Daoy (cell line): ENCODE results near the gene PBX1. TPM values are rescaled to one million over a fixed set of nuclear protein-coding genes. Genes with fewer than 3 reads are reported as not detected.

Experiments used
- DNase-seq: peaks from one replicate; pipeline ENCODE4 v3.0.0-alpha.2; 2015; ENCODE audit warnings: low read depth
- total RNA-seq: library from RNA; depleted of rRNA; stranded (reverse); fragments of >200 nt; shearing (Covaris generic); gene quantifications from 2 replicates; pipeline ENCODE4 v1.2.3, GENCODE V29; 2014

The PBX1 gene
- total RNA-seq, 1 experiment from 2014 or later: 16.2 TPM

DNA sequence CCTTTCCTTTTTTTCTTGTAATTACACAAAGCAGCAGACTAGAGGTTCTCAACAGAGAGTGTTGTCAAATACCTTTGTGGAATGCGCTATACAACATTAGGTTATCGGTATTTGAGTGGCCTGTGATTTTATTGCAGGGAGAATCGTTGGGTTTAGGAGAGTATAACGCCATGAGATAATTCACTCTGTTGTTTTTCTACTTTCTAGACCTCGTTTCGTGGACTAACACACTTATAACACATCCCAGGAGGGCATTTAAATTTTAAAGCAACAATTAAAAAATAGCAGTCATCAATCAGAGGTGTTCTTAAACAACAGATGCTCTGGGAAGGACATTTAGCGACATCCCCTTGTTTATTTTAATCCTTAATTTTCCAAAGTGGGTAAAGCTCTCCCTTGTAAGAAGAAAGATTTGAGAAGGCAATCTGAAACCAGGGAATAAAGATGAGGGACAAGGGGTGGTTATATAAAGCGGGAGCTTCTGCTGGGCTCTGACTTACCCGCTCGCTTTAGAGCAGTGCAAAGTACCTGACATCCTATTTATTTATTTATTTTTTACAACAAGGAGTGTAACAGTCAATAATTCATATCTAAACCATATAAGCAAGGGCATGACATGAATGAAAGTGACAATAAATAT is 4.9 kb downstream of the PBX1 start:
- DNase-seq: no peak

DNA sequence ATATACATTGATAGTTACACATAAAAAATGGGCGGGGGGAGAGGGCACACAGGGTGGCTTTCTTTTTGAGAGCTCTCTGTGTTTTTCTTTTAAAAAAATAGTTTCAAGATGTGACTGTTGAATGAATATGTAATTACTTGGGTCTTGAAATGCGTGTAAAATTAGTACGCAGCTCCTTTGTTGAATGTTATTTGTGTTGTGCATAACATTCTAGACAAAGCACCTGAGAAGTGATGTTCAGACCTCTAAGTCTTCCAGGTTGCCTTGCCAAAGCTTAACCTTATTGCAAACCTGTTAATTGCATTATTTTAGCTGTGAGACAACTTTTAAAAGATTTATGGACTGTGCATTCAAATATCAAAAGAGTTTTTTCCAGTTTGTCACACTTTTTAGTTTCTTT is 5.4 kb downstream of the PBX1 start:
- DNase-seq: no peak

DNA sequence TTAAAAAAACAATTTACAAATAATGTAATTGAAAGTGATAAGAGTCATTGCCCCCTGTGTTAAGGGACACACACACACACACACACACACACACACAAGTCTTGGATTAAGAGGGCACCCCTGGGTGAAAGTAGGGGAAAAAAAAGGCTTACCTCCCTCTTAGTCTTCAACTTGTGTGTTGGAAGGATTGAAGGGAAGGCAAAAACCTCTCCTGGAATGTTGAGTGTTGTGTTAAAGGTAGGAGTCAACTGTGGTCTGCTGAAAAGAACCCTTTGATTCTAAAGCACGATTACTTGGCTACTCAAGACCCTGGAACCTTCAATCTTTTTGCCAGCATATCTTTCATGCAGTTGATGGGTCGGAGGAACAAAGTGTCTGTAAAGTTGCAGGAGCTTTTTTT is 6.4 kb downstream of the PBX1 start:
- DNase-seq: no peak

DNA sequence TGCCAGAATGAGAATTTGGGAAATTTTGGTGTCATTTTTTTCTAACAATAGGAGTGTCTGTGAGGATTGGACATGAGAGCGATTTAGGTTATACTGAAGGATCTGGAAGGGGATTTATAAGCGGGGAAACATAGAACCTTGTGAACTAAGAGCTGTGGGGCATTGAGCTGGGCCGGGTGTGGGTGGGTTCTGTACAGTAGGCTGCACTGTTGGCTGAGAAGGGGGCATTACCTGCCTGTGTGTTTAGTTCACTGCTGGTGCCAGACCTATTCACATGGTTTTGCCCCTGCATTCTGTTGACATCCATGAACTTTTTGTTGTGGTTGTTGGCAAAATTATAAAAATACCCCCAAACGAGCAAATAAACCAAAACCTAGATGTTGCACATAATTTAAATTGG is 8.8 kb downstream of the PBX1 start:
- no peak for DNase-seq

DNA sequence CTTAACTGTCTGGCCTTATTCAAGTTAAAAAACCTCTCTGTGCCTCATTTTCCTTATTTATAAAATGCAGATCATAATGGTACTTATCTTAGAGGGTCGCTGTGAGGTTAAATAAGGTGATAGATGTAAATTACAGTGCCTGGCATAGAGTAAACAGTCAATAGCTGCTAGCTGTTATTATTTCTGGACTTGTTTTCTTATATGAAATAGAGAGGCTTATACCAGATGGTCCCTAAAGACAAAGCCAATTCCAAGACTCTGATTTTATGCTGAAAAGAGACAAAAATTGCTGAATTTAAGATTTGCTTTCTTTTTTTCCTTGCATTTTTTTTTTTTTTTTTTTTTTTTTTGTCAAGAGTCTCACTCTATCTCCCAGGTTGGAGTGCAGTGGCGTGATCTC is 10.3 kb downstream of the PBX1 start:
- no peak for DNase-seq

DNA sequence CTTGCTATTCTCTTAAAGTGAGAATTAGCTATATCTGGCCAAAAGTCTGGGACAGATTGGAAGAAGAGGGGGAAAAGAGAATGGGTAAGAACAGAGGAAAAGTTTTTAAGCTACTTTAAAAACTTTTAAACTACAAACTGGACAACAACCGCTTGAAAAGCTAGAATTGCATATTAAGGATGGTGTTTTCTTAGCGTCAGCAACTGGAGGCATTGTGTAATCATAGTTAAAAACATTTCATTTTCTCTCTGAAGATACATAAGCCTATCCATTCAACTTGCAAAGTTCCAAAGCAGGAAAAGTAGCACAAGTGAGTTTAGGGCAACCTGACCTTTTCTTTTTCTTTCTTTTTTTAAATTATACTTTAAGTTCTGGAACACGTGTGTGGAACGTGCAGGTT is 10.9 kb downstream of the PBX1 start:
- no peak for DNase-seq

DNA sequence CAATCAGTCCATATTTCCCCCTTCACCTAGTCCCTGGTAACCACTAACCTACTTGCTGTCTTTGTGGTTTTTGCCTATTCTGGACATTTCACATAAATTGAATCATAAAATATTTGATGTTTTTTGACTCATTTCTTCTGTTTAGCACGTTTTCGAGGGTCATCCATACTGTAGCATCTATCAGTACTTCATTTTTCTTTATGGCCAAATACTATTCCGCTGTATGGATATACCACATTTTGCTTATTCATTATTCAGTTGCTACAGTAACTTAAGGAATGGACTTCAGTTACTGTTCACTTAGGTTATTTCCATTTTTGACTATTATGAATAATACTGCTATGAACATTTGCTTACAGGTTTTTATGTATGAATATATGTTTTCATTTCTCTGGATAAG is 12.3 kb downstream of the PBX1 start:
- DNase-seq: no peak

DNA sequence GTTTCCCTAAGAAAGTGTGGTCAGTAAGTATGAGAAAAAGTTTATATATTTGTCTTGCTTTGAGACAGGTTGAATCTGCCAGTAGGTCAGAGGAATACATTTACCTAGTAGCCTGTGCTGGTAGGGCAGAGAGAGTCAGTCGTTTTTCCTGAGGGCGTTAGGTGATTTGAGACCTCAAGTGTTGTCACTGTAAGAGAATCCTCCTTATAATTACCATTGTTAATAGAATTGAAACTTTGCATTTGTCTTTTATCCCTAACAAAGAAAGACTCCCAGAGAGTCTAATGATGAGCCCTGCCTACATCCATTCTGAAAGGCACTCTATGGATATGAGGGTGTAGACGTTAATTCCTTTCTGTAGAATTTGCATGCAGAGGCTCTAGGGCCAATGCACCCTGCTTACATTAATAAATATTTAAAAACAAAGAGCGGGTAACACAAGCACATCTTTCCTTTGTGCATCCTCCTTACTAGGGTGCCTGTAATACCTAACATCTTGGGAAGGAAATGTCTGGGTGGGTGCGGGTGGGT is 16.4 kb downstream of the PBX1 start:
- no peak for DNase-seq

DNA sequence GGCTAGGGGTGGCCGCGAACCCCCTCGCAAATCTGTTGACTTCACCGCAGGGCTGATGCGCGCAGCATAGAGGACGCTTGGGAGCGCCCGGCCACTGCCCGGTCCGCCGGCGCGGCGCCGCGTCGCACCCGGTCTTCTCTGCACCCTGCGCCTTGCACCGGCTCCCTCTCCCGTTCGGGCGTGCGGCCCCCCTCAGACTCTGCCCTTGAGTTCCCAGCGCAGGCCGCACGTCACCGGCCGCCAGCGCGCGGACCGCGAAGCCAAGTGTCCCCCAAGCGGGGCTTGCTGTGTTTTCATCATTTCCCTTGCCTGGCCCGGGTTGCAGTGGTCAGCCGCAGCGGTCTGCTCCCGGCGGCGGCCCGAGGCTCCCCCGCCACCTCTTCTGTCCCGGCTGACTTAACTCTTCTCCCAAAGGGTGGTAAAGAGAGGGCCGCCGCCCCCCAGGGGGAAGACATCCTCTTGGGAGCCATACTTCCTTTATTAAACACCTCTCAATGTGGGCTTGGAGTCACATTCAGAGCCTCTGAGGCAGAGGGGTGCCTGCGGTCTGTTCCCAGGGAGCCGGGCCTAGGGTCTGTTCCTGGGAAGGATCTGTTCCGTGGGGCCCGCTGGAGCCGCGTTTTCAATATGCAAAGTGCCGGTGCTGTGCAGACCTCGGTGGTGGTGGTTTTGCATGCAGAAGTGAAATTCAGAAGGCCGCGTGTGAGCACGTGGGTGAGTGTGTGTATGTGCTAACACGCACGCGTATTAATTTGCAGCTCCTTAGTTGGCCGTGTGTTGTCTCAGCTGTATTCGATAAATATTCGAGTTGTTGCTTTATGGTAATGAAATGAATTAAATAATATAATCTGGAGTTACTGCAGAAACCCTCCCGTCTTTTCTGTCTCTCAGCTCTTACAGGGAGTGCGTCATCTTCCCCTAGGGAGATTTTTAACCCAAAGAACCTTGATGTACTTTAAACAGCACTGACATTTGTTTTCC is 17.6 kb downstream of the PBX1 start:
- peak; percentile 17 for DNase-seq

DNA sequence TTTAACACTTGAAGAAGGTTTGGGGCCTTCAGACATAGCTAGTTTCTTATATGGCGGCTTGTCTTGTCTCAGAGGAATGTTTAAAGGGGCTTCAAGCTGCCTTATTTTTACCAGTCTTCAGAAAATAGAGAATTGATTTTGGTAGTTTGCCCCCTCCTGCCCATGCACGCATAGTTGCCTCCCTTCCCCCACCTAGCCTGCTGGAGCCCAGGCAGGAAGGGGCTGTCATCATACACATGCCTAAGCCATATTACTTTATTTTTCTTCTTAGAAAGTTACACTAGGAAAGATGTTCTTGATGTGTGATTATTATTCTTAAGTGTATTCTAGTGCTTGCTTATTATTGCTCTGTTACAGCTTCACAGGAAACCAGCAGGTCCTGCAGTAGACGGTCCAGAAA is 18.3 kb downstream of the PBX1 start:
- DNase-seq: no peak

DNA sequence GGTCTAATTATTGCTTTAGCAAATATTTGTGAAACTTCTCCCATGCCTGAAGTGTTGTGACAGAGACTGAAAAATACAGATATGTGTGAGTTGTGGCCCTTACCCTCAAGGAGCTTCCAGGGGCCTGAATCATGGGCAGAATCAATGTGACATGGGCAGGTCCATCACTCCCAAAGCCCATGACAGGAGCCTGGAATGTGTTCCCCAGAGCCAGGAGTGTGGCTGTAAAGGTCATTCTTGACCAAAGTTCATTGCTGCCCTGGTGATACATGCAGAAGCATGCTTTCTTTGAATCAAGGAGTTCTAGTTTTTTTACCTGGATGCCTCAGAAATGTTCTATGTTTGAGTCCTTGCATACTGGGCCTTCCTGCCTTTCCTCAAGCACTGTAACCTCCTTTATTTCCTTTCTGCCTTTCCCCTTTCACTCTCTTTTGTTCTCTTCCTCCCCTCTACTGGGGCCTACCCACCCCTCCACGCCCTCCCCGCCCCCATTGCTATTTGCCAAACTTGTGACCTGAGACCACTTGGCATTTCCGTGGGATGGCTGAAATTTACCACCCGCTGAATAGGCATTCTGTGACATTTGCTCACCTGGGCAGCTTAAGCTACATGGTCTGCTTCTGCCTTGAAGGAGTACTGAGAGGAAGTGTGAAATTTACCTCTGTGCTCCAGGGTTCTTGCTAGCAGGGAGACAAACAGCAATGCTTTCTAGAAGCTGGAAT is 19.7 kb downstream of the PBX1 start:
- no peak for DNase-seq

DNA sequence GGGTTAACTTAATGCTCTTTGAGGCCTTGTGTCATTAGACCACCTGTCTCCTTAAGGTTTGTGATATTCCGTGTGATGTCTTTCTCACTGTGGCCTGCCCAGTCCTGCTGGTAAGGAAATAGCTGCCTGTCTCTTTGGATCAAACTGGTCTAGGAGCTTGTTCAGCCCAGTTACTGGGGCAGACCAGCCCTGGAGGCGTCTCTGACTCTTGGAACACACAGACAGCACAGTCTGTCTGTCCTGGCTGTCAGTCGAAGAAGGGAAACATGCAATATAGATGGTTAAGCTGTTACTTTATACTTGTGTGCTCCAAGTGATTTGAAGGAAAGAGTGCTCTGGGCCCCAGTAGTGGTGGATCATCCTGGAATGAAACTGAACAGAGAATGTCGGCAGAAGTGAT is 20.4 kb downstream of the PBX1 start:
- no peak for DNase-seq

DNA sequence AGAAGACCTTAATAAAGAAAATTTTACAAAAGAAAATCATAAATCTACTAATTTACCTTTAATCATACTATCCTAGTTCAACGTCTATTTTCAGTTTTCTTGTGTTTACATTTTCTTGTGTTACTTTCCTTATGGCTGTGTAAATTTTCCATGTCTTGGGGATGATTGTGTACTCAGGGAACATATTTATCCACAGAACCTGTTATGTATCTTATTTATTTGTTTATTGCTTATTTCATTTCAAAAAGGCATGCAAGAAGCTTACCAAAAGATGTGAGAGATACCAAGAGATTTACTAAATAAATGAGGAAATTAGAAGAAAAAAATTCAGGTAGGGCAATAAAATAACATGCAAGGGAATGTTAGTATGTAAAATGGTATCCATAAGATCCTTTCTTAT is 22.8 kb downstream of the PBX1 start:
- no peak for DNase-seq

DNA sequence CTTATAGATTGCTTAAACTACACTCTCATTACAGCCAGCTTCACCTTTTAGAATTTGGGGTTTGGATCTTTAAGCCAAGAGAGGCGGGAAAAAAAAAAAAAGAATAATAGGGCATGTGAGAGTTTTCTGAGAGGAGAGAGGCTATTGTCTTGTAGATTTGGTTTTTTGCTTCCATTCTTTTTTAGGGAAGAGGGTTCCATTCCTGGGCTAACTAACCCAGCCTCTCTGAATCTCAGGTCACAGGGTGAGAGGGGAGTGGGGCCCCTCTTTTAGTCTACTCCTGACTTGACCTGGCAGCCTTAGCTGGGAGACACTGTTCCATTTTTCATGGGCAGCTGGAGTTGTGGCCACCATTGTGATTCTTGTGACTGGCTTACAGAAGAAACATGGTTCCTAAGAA is 24.2 kb downstream of the PBX1 start:
- DNase-seq: no peak

DNA sequence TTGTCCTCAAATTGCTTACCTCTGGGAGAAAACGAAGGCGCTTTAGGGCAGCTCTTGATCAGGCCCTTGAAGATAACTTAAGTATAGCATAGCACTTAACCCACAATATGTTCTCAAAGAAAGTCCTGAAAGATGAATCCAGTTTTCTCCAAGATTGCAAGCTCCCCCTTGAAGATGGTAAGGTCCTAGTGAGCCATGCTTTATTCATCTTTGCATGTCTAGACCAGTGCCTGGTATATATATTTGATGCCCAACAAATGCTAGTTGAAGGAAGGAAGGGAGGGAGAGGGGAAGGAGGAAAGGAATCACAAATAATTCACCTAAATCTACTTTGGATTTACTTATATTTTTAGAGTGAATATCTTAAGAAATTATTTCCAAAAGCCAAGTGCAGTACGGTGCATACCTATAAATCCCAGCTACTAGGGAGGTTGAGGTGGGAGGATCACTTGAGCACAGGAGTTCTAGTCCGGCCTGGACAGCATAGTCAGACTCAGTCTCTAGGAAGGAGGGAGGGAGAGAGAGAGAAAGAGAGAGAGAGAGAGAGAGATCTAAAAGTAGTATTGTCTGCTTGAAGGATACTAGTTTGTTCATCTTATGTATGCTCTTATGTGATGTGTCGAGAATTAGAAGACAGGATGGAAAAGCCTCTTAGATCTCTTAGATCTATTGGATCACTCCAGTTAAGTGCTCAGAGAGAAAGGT is 25.0 kb downstream of the PBX1 start:
- no peak for DNase-seq

DNA sequence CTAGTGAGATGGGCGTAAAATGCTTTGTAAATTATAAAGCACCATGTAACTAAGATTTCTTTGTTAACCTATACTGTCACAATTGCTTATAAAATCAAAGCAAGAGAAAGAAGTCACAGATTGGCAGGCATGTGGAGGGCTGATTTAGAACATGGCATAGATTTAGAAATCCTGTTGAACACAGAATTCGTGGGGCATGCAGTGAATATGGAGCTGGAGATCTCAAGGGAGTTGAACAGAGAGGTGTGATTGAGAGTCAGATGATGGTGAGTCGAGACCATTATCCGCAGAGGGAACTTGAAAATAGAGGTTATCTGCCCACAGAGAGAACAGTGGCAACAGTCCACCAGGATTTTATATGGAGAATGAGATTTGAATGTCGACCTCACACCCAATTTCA is 27.6 kb downstream of the PBX1 start:
- DNase-seq: no peak

DNA sequence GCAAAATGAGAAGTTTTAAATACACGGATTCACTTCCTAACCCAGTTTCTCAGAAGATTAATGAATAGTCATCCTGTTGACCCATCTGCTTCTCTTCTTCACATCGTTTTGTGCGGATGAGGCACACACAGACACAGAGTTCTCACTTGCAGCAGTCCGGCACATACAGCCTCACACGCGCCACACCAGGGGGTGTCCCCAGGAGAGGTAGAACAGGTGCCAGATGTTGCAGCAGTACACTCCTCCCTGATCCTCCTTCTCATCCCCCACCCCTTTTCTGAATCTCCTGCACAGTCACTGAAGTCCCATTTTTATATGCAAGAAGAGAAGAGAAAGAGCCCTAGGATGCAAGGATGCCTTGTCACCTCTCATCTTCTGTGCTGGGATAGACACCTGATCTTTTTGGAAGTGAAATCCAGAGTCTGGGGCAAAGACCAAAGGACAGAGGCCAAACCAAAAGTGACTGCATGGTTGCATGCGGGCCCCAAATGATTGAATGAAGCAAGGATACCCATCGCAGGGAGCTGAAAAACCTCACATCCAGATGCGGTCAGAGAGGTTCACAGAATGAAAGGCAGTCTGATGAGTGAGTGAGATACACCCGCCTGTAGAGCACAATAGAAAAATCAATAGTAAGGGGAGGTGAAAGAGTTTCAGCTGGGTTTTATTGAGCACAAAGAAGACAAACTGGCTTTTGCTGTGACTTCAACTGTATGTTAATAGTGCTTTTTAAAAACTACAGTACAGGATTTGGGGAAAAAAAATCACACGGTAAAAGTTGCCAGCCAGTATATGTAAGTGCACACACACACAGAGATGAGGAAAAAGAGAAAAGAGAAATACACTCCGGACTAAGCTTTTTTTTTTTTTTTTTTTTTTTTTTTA is 28.9 kb downstream of the PBX1 start:
- DNase-seq: no peak

DNA sequence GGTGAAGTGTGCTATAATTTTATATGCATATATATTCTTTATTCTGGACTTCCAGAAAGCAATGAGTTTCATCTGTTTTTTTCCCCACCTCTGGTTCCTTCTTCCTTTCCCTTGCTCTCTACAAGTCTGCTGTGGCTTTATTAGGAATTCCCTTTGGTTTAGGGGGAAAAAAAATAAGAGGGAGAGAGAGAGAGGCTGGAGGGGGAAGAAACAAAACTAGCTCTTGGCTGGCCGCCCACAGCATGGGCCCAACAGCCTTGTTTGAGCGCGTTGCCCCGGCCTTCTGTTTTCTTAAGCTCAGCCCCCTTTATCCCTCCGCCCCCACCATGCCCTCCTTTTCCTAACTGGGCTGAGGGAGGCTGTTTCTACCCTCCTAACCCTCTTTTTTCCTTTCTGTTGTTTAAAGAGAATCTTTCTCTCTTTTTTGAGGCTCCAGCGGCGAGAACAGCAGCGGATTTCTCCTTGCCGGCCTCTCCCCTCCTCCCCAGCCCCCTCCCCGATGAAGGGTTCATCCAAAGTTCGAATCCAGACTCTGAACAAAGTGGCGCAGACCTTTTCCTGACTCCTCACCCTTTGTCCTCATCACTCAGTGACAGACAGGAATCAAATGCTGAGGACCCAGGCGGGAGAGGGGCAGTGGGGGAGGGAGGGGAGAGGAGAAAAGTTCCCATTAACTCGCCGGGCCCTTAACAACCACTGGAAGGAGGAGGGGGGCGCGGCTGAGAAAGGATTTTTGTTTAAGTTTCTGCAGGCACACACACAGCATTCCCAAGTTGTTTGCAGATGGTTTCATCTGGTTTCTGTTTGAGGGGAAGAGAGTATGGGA is 29.7 kb downstream of the PBX1 start:
- peak; percentile 75 for DNase-seq

DNA sequence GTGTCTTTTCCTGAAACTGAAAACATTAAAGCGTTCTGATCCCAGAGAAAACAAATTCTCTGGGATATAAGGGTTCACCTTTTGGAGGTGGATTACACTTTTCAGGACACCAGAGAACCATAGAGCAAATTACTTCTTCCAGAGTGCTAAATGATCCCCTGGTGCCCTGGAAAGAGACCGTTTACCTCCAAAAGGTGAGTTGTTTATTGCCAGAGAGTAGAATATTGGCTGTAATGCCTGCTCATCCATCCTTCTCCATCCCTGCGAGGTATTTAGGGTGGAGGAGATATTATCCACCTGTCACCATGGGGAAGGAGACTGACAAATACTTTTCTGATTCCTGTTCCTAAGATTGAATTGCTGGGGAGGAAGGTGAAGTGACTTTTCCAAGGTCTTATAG is 30.4 kb downstream of the PBX1 start:
- no peak for DNase-seq

DNA sequence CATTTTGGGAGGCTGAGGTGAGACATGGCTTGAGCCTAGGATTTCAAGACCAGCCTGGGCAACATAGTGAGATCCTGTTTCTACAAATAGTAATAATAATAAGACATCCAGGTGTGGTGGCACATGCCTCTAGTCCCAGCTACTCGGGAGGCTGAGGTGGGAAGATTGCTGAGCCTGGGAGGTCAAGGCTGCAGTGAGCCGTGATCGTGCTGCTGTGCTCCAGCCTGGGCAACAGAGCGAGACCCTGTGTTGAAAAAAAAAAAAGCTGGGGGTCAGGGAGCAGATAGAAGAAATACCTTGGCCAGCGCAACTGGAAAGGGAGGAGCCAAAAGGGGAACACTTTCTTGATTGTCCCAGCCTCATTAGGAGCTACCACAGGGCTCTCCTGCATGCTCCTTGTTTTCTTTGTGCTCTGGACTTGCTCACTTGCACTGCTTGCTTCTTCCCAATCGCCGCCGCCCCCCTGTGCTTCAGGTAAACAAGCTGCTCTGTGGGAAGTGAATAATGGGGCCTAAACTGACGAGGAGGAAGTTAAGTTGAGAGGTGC is 31.1 kb downstream of the PBX1 start:
- DNase-seq: no peak
